ENCODE measurements around the gene HMX3.

Gene HMX3

DNA sequence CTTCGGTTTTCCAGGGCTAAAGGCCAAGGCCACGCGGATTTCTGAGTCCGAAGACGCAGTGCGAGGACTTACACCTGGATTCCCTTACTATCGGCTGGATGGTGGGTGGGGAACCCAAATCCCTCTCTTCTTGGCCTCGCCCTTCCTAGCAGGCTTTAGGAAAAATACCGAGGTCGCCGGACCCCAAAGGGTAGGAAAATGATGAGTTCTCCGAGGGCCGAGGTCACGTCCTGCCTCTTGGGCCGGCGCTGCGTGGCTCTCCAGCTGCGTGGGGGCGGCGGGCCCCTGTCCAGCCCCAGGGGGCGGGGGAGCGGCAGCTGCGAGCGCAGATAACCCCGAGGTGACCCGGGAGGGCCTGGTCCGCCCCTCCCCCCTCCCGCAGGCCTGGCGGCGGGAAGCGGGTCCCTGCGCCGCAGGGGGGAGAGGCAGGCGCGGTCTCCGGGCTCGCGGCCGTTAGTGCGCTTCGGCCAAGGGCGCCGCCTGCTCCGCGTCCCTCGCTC lies 805 bp upstream of the HMX3 start:
- no peak for DNase-seq

DNA sequence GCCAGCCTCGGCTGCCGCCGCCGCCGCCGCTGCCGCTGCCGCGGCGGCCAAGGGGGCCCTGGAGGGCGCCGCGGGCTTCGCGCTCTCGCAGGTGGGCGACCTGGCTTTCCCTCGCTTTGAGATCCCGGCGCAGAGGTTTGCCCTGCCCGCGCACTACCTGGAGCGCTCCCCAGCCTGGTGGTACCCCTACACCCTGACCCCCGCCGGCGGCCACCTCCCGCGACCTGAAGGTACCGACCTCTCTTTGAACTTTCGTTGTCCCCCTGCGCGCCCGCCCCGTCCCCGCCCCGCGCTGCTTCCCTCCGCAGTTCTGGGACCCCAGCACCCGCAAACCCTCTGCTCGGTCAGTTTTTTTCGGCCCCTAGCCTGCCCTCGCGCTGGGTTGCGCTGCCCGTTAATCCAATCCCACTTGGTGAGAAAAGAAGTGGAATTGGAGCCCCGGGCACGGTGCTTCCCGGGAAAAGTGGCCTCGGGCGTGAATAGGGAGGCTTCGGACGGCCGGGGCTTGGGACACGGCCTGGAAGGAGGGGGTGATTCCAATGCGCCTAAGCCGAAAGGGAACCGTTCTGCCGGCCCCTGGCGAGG lies 543 bp downstream of the HMX3 start:
- no peak for DNase-seq

DNA sequence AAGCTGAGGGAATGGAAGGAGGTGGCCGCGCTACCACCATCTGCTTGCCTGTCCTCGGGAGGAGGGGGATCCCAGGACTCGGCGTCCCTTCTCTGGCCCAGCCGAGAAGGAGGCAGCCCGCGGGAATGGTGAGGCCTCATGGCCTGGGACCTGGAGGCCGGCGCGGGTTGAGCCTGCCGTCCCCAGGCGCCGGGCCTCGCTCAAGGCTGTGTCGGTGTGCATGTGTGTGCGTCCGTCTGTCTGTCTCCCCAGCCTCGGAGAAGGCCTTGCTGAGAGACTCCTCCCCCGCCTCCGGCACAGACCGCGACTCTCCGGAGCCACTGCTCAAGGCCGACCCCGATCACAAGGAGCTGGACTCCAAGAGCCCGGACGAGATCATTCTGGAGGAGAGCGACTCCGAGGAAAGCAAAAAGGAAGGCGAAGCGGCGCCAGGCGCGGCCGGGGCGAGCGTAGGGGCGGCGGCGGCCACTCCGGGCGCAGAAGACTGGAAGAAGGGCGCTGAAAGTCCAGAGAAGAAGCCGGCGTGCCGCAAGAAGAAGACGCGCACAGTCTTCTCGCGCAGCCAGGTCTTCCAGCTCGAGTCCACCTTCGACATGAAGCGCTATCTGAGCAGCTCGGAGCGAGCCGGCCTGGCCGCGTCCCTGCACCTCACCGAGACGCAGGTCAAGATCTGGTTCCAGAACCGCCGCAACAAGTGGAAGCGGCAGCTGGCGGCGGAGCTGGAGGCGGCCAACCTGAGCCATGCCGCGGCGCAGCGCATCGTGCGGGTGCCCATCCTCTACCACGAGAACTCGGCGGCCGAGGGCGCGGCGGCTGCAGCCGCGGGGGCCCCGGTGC lies 1.3 kb downstream of the HMX3 start:
- DNase-seq, result no peak

DNA sequence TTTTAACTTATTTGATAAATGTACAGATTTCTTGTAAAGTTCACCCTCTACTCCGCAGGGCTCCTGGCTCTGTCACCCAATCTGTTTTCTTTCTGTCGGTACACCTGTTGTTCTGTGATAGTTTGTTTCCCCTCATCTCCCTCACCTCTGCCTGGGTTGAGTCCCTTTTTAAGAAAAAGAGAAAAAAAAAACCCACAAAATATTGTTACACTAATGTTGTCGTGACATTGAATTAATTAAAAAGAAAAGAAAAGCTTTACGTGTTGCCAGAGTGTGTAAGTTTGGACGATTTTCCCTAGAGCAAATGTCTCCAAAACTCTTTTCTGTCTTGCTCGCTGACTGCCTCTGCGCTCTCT lies 3.4 kb downstream of the HMX3 start:
- no peak for DNase-seq

DNA sequence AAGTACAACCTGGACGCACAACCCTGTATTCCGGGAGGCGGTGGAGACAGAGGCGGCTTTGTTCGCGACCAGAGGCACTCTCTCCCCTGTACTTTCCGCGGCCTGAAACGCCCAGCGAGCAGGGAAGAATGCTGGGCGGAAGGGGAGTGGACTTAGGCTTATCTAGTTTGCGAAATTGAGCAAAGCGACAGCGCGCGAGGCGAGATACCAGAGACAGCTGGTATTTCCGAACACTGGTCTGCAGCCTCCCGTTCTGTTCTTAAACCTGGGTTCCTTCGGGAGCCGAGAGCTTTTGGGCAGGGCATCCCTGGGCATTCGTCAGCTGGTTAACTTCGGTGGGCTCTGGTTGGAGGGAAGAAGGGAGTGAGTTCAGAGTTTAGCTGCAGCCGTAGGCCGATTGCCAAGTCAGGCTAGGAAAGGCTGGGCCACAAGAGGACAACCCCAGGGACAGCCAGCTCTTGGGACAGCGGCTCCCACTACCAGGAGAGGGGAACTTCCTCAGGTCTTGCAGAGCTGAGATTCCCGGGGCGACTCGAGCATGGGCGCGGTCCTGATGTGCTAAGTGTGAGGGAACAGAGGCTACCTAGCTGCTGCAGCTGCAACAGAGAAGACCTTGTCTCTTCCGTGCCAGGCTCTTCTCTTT lies 3.9 kb downstream of the HMX3 start:
- no peak for DNase-seq

DNA sequence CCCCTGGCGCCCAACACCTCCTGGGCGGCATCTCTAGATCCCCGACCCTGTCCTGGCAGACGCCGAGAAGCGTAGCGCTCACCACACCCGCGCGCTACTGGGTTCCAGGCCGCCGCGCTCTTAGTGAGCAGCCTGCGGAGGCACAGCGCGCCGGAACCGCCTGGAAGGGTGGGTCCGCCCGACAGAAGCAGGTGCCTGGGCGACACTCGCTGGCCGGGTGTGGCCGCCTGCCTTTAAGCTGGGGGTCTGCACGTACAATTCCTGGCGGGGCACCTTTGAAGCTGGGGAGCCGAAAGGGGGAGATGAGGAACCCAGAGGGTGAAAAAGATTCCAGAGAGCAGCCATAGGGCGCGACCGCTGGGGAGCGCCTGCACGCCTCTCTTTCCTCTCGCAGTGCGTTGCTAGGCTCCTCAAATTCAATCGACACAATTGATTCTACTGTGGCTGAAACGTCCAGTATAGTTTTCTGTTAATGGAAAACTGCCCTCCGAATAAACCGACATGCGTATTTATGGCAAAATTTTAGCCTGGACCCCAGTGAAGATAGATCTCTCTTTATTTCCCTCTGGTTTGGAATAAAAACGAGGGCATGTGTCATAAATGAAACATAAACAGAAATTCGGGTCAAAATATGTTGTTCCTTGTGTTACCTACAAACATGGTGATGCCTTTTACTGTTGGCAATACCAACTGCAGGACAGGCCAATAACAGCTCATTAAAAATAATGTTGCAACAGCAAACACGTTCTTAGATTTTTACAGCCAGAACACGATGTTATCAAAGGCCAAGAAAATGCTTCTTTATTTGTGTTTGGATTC lies 4.6 kb downstream of the HMX3 start:
- no peak for DNase-seq

DNA sequence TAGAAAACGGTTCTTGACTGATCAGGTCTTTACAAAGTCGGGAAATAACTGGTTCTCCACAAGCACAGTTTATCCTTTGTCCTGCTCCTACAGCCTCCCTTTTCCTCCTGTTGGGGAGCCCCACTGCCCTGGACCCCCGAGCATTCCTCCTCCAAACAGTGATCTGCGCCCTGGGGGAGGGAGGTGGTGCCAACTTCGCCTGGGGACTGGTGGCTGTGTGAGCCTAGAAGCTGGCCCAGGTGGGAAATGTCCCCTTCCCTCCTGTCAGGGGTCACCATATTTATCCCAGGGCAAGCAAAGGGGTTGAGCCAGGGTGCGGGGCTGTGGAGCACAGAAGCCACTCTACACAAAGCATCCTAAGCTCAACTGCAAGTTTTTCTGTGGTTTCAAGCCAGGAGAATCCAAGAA lies 5.2 kb downstream of the HMX3 start:
- DNase-seq, result no peak

DNA sequence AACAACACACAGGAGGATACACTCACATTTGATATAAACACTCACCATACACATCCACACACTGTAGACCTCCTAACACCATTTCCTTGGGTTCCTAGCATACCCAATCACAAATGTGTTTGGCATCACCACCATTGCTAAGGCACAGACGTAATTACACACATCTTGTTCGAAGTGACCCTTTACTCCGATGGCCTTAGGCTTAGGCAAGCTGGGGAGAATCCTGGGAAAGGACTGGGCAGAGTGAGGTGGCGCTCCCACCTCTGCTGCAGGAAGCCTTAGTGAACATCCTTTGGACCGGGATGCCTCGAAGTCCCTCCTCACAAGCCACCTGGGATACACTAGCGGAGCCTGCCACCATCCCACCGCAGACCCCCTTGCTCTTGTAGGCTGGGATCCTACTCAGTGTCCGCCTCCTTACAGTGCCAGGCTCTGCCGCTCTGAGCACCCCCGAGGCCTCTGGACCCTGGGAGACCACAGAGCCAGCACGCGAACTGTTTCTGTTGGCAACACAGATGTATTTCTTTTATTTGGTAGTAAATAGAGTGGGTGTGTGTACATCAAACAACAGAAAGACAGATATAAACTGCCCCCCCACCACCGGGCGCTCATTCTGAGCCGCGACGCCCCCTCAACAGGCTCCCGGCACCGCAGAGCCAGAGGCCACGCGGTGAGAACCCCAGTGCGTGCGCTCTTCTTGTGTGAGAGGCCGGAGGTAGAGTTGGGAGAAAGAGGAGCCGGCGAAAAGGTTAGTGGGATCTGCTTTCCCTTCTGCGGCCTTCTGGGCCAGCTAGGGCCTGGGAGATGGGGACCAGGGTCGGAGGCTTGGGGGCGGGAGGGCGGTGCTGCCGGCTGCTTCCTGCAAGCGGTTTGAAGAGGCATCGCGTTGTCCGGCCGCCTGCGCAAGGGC lies 6.3 kb downstream of the HMX3 start:
- DNase-seq, result no peak

DNA sequence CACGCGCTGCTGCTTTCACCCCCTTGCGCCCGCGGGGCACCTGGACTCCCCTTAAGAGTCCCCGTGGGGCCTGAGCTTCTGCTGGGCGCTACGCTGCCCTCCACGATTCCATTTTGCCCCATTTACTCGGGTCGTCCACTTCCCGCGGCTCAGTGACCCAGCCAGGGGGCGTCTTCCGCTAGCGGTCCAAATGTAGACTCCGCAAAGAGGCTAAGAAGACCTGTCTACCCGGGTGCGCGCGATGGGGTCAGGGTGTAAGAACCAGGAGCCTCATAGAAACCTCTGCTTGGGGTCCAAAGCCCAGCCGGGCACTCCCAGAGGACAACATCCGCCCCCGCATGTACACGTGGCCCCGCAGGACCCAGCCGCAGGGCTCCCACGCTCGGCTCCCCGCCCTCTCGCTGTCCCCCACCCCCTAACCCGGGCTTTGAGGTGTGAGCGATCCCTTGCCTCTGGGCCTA lies 7.0 kb downstream of the HMX3 start:
- no peak for DNase-seq

DNA sequence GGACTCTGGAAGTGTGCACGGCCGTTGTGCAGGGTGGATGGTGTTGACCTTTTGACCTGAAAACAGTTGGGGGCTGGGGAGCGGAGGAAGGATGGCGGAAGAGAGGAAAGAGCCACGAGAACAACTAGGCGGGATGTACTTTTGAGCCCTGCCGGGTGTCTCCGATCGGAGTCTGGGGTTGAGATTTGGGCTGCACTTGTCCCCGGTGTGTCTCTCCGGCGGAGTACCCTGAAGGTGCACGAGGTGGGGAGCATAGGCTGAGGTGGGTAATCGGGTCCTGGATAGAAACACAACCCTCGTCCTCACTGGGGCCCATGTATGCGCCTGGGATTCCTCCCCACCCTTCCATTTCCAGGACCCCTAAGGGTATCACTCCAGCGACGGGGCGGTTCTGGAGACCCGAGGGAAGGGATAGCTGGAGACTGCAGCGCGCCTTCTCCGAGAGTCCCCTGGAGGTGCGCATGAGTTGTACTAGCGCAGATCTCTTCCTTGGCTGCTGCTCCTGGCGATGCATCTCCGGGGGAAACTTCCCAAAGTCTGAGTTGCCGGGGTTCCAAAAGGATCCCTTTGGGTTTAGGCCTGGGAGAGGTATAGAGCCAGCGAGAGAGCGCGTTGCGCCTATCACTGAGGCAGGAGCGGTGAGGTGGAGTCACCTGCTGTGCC lies 7.5 kb downstream of the HMX3 start:
- DNase-seq, result no peak

DNA sequence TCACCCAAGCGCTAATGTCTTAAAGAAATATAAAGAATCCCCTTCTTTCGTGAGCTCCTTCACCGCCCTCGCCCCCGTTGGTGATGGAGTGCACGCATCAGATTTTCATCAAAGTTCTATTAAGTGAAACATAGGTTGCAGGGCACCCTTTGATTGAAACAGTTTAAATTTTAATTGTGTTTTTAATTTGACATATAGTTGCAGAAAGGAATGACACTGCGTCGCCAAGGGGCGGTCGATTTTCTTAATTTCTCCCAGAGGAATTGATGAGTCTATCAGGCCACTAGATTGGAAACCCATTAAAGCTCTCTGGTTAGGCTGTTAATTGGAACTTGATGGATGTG lies 8.0 kb downstream of the HMX3 start:
- no peak for DNase-seq

DNA sequence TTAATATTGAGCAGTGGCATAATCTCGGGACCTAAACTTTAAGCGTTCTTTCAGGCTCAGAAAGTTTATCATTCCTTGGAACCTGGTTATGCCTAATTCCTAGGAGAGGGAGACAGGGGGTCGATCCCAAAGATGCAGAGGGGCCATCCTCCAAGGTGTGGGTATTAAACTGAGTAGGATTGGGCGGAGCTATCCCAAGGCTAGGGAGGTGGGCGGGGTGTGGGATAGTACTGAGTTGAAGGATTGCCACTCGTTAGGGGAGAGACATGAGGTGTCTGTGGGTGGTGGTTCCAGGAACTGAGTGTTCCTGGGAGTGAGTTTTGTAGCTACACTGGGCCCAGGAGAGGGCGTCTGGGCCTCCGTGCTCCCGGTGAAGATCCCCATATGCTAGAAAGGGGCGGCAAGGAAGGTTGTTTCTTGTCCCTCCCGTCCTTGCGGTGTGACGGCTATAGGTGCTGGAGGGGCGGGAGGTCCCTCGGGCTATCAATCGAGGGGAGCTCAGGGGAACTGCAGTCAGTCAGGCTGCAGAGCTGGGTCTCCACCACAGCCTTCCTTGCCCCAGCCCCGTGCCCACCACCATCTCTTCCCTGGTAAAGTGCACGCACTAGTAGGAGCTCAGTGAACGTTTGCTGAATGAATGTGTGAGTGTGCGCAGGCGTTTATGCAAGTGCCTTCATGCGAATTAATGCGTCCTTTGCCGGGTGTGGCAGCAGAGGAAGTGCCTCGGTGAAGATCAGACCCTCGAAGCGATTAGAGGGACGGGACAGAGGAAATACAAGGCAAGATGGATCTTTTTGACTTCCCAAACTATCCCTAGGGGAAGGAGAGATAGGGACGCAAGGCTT lies 9.1 kb downstream of the HMX3 start:
- DNase-seq, result no peak

DNA sequence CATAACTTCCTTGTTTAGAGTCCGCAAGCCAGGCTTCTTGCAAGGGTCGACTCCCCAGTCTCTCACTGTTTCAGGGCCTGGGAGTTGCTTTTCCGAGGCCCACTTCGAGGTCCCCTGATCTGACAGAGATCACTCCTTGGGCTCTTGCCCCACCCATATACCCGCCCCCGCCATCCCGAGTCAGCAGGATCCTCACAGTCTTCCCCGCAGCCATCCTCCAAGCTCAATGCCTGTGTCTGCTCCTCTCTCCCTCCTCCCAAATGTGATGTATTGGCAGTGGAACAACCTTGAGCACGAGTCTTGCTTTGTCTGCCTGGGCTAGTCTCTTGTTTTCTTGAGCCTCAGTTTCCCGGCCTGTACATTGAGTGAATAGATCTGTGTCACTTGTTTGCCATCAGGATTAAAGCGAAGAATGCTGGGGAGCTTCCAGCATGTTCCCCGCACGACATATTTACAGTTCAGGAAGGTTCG lies 9.8 kb downstream of the HMX3 start:
- DNase-seq, result no peak

DNA sequence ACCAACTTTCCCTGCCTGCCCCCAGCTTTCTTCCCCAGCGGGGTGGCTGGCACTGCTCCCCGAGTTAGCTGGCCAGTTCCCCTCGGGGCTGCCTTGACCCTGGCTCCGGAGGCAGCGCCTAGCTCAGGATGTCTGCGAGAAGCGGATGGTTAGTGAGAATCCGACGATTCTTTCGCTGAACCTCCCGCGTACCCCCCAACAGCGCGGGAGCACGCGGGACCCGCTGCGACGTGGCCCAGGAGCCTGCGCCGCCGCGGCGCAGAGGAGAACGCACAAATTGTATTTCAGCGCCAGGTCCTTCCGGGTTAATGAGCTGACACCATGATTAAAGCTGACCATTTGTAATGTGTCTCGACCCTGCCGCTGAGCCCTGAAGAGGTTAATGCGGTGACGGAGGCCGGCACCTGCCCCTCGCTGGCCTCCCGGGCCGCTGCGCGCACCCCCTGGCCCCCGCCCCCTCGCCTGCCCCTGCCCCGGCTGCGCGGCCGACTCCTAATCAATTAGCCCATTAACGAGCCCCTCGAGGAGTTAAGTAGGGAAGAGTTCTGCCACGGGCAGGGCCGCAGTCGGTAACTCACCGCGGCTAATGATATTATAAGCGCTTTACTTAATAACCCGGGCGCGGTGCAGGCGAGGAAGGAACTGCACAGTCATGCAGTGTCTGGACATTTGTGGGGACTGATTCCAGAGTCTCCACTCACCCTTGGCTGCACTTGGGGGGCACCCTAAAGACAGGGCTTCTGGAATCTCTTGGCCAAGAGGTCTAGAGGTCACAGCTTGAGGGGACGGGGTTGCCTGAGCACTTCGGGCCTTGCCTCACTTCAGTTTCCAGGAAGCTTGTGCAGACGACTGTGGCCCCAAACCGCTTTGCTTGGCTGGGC lies 10.5 kb downstream of the HMX3 start:
- no peak for DNase-seq

DNA sequence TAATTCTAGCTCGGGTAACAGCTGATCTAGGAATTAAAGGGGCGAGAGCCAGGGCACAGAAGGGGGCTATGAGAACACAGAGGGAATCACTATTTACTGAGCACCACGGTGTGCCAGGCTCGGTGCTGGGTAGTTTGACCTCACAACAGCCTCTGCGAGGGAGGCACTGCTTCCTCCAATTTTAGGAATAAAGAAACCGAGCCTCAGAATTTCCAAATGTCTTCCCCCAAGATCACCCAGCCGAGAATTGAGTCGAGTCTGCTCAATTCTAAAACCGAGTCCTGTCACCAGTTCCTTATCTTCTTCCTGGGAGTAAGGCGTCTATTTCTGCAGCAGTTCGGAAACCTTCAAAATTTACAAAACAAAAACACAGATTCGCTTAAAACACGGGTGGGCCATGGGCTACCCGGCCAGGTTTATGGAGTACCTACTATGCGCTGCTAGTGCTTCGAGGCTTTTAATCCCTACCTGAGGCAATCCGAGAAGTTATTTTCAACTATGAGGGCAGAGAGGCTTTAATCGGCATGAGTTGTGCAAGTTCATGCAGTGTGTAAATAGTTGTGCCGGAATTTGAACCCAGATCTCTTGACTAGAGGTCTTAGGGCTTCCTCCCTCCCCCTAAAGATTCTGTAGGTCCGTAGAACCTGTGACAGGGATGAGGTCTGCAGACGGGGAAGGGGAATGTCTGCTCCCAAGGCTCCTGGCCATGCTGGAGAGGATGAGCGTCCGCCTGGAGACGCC lies 11.3 kb downstream of the HMX3 start:
- DNase-seq, result no peak

DNA sequence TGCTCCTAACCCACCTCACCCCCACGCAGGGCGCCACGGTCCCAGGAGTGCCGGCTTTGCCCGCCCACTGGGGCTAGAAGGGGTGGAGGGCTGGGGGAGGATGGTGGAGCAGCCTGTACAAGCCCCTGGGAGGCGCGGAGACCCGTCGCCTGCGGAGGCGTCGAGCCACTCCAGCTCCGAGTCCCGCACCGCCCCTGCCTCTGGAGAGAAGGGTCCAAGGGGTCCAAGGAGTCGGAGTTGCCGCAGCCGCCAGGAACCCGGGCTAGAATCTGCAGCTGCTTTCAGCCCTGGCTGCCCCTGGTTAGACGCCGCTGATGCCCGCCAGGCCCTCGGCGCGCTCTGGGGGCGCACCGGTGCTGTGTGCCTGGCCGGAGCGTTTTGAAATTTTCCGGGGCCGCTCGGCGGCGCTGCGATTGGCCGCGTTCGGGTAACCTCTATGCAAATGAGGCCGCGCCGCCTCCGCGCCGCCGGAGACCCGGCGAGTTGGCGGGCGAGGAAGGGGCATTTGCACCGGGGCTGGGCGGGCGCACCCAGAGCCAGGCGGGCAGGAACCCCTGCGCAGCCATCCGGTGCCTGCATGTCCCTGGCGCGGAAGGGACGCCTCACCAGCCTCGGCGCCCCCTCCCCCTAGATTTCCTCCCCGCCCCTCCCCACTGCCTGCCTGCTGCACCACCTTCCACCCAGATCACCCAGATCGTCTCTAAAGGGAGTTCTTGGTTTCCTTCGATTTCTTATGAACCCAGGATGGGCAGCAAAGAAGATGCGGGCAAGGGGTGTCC lies 12.1 kb downstream of the HMX3 start, which contains the start of gene HMX2:
Gene HMX2 (plus strand): TSS at position 502 of the 779 bp plus-strand sequence. CDS start 243 bp downstream, at position 745.
- no peak for DNase-seq

DNA sequence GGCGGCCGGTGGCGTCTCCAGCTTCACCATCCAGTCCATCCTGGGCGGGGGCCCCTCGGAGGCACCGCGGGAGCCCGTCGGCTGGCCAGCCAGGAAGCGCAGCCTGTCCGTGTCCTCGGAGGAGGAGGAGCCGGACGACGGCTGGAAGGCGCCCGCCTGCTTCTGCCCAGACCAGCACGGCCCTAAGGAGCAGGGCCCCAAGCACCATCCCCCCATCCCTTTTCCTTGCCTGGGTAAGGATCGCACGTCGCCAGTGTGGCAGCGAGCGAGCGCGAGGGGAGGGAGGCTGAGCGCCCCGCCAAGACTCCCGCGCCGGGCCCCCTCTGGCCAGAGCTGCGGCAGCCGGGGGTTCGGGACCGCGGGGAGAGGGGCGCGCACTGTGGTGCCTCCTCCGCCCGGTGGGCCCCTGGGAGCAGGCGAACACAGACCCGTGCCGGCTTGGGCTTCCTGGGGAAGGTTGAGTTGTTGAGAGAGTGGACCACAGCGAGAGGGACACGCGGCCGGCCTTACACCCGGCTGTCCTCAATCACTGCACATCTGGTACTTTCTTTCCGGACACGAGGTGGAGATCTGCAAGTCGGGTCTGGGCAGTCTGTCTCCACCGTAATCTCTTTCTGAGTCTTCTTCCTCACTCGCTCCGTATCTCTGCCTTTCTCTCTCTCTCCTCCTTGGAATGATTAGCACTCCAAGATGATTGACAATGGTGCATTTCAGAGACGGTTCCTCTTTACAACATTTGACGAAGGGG lies 12.8 kb downstream of the HMX3 start:
- no peak for DNase-seq
